ENCODE data around the gene PCSK5. TPM values are rescaled to one million over a fixed set of nuclear protein-coding genes. Genes with fewer than 3 reads are reported as not detected.

The PCSK5 gene
- total and polyA plus RNA-seq, 2 of the 8 experiments (the other 6 are each of a cell fraction or from before 2014, with no cell fraction given) = 5.5 to 10.7 TPM

DNA sequence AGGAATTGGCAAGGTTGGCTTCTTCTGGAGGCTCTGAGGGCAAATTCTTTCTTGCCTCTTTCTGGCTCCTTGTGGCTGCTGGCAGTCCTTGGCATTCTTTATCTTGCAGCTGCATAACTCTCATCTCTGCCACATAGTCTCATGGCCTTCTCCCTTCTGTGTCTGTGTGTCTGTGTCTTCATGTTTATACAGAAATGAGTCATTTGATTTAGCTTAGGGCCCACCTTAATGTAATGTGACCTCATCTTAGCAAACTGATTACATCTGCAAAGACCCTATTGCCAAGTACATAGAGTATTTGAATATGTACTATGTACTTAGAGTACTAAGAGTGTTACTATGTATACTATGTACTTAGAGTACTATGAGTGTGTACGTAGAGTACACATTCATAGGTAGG, 381.3 kb downstream of the PCSK5 start (continued):
- TF ChIP-seq, protein P1, sequence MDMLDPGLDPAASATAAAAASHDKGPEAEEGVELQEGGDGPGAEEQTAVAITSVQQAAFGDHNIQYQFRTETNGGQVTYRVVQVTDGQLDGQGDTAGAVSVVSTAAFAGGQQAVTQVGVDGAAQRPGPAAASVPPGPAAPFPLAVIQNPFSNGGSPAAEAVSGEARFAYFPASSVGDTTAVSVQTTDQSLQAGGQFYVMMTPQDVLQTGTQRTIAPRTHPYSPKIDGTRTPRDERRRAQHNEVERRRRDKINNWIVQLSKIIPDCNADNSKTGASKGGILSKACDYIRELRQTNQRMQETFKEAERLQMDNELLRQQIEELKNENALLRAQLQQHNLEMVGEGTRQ (IDR thresholded peaks at IDR 0.05; ENCODE audit: low read length) = no peak
